GM12891 (cell line): Measurements from ENCODE around the gene PLCB2.
A peak's percentile ranks its signal among the peaks of the same experiment; 100 is the strongest.

ENCODE experiments used
- DNase-seq: peaks from one replicate; pipeline ENCODE4 v3.0.0; 2011; ENCODE audit warnings: low spot score; ENCODE audit not compliant: insufficient read length
- FAIRE-seq: peaks from 2 replicates; lab custom pipeline; 2011; peaks lifted over from hg19 to GRCh38; lab: Jason Lieb, UNC
- PAX5 ChIP-seq: IDR thresholded peaks from 2 replicates; pipeline ENCODE4 v1.6.1; 2011; ENCODE audit warnings: low read length, moderate library complexity, mild to moderate bottlenecking; ENCODE audit not compliant: insufficient read depth, severe bottlenecking
- POLR2A ChIP-seq: IDR thresholded peaks from 2 replicates; pipeline ENCODE4 v1.6.1; 2011; ENCODE audit warnings: low read depth, low read length, control low read depth
- POLR2AphosphoS5 ChIP-seq: IDR thresholded peaks from 2 replicates; pipeline ENCODE4 v1.6.1; 2011; ENCODE audit warnings: low read depth, low read length, control low read depth
- POU2F2 ChIP-seq: IDR thresholded peaks from 2 replicates; pipeline ENCODE4 v1.6.1; 2011; ENCODE audit warnings: low read depth, mild to moderate bottlenecking, control low read depth, low read length, moderate library complexity
- SPI1 ChIP-seq: IDR thresholded peaks from 2 replicates; pipeline ENCODE4 v1.6.1; 2011; ENCODE audit warnings: low read depth, low read length, control low read depth
- TAF1 ChIP-seq: IDR thresholded peaks from 2 replicates; pipeline ENCODE4 v1.6.1; 2011; ENCODE audit warnings: low read depth, low read length, control low read depth

PLCB2 gene

DNA sequence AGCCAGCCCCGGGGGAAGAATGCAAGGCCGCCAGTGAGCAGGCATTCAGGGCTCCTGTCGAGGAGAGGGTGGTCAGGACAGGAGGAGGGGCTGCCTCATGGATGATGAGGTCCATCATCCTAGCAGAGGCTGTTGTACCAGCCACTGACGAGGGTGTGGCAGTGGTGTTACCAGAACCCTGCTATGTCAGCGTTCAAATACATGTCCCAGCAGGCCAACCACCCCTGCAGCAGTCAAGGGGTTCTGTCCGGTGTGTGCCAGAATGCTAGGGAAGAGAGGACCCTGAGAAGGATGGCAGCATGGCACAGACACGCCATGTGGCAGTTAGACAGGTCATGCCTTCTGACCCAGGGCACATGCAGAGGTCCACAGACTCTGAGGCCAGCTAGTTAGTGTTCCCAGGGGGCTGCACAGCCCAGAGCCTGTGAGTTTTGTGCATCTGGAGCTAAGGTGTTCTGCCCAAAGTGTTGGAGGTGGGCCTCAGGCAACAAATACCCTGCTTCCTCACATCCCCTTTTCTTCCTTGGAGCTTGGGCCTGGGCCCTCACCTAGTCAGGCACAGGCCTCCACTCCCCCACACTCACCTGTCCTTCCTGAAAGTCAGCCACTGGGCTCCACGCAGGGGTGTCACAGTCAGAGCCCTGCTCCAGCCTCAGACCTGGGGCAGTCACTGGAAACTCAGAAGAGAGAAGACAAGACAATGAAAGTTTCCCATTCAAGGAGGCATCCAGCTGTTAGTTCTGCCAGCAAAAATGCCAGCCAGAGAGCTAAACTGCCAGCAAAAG is 61.0 kb downstream of the PLCB2 start:
- TF ChIP-seq POU2F2 (no peak), POLR2A (no peak), SPI1 (no peak), POLR2AphosphoS5 (no peak), PAX5 (no peak), TAF1 (no peak)
- DNase-seq (no peak), FAIRE-seq (no peak)

DNA sequence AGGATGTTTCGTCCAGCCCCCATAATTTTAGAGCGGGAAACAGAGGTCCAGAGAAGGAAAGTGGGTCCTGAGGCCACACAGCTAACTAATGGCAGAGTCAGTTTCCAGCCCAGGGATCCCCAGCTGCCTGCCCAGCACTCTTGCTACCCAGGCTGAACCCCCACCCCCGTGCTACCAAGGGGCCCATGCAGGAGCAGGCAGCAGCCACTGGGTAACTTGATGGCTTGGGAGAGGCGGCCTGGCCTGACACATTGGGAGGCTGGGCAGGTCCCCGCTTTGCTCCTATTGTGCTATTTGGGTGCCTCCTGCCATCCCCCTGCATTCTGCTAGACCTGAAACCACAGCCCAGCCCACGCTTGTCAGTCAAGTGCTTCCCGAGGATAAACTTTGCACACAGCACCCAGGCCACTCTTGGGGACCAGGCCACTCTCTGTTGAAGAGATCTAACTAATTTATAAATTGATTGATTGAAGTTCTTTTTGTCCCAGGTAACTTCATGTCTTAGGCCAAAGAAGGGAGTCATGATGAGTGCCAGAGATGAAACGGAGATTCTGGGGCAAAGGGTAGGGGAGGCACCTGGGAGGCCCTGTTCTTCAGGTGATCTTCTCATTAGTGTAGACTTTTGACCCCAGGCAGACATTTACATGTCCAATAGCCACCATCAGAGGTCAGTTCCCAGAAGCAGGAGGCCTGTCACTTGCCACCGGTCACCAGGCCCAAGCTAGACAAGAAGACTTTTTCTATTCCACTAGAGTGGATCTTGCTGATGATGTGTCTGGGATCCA is 61.9 kb downstream of the PLCB2 start:
- DNase-seq: no peak
- FAIRE-seq: no peak
- TF ChIP-seq PAX5: no peak
- TF ChIP-seq SPI1: no peak
- no peak for TF ChIP-seq POLR2A
- no peak for TF ChIP-seq TAF1
- no peak for TF ChIP-seq POLR2AphosphoS5
- no peak for TF ChIP-seq POU2F2

DNA sequence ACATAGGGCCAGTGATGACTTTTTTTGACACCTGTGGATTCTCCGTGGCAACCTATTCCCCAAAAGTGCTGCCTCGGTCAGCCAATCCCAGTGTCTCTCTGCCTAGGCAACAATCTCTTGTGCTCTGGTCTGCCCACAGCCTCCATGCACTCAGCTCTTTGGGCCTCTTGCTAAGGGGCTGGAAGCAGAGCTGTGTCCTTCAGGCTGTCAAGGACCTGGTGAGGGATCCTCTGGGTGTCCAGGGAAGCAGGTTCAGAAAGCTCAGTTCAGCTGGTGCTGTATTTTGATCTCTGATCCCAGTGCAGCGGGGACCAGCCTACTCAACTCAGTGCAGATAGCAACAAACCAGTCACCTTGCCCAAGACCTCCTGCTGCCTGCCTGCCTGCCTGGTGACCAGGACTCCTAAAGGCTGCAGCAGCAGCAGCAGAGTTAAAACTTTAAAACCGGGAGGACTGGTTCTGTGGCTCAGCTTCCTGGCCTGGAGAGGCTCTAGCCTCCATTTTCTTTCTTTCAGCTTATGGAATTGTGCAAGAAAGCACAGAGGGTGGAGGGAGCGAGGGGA is 62.7 kb downstream of the PLCB2 start:
- TF ChIP-seq SPI1 (no peak), POLR2A (no peak)
- FAIRE-seq (no peak), DNase-seq (no peak)

DNA sequence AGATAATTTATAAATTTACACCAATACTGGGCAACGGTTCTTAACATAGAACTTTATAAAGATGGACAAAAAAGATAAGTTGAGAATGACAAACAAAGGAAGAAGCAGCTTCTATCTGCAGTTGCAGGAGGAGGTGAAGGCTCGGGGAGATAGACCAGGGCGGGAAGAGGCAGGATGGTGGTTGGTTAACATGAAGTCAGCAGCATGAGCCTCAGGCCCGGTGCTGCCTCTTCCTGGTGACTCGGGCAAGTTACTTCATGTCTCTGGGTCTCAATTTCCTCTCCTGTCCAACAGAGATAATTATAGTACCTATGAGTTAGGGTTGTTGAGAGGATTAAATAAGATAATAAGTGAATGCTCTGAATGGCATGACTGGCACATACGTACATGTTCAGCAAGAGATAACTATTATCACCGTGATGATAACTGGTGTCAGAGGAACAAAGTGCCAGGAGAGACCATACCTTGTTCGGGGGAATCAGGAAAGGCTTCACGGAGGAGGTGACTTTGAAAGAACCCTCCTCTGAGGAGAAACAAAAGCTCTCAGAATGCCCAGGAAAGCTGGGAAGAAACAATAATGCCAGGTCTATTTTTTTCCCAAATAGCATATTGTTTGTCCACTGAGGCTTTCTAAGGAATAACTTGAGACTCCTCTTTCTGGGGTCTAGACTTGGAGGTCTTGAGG is 64.5 kb downstream of the PLCB2 start:
- FAIRE-seq (peak; percentile 23), DNase-seq (no peak)
- TF ChIP-seq POLR2A (no peak), POU2F2 (no peak), SPI1 (no peak), TAF1 (no peak), POLR2AphosphoS5 (no peak)

DNA sequence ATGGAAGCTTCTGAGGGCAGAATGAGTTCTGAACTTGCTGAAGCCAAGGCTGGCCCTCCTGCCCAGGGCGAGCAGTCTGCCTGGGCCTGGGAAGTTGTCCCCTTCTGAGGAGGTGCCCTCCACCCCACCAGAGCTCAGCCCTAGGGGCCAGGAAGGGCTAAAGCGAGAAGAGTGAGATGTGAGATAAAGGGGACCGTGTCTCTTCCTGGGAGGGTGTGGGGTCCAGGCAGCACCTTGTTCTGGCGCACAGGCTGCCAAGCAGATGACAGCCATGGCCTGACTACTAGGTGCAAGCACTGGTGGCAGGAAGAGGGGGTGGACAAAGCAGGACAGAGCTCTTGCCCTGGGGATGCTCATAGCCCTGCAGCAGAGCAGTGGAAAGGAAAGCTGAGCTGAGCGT is 65.1 kb downstream of the PLCB2 start:
- no peak for DNase-seq
- no peak for FAIRE-seq
- no peak for TF ChIP-seq POLR2A

DNA sequence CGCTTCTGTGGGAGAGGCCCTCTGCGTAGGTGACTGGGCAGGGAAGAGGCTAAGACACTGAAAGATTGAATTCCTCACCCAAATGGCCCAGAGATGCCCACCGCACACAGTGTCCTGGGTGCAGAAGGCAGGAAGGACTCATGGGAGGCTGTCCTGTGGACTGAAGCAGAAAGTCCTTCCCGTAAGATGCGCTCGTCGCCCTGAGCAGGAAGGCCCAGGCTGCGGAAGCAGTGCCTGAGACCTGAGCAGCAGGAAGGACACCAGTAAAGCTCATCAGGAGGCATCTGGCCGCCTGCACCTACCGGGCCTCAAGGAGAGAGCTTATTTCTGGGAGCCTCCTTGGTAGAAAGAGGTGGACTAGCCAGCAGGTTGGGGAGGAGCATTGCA is 65.5 kb downstream of the PLCB2 start:
- no peak for FAIRE-seq
- no peak for DNase-seq
- no peak for TF ChIP-seq POLR2AphosphoS5
- no peak for TF ChIP-seq PAX5
- TF ChIP-seq POU2F2: no peak
- TF ChIP-seq SPI1: no peak
- TF ChIP-seq POLR2A: no peak
- no peak for TF ChIP-seq TAF1

DNA sequence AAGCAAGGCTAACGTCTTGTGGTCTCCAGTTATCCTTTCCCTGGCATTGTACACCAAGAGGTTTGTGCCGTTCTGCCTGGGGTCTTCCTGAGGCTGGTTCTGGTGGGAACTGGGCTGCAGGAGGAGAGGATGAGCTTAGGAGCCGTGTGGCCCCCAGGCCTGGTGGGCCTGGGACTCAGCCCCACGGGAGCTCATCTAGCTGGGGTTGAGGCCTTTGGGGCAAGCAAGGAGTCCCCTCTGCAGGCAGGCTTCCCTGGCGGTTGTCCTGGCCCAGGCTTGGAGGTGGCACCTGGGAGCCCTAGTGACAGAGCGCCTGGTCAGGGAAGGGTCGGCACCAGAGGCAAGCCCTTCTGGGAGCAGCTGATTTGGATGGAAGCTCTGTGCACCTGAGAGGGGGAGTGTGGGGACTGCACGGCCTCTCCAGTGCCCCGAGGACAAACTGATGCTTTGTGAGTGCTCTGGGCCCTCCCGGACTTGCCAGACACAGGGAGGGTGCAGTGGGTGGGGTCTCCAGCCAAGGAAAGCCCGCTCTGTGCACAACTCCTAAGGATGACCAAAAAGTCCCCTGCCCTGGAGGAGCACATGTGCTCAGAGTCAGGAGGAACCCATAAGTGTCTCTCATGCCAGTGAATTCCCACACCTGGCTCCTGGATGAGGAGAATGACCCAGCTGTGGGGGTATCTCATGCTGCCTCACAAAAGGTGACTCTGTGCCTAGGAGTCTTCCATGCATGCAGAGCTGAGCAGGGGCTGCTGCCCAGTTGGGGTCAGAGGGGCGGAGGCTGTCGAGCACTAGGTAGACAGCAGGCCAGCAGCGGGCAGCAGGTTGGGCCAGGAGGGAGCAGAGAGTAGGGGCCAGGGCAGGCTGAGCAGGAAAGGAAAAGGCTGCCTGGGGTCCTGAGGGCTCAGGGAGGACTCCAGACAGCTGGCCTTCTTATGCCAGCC is 66.2 kb downstream of the PLCB2 start:
- no peak for DNase-seq
- TF ChIP-seq POLR2AphosphoS5 (no peak), SPI1 (no peak), POU2F2 (no peak), PAX5 (no peak), POLR2A (no peak)
- no peak for FAIRE-seq

DNA sequence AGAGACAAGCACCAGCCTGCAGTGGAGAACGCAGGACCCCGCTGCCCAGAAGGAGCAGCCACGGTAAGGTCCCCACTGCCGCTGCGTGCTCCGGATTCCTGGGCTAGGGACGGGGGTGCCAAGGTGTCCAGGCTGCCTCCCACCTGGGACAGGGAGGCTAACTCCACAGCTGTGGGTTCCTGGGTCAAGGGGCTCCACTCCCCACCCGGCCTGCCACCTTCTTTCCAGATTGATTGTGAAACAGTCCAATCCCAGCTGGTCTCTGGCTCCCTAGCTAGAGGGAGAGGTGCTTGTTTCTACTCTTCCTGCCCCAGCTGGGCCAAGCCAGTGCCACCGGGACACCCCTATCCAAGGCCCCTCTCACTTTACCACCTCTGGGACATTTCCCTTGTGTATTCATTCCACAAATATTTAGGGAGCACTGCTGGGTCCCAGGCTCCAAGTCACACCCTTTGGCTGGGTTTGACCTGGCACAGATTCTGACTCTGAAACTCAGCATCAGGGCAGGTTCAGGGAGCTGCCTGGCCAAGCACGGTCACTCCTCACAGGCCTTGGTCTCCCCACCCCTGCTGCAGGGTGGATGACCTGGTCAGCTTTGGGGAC is 67.0 kb downstream of the PLCB2 start:
- DNase-seq: no peak
- TF ChIP-seq POLR2A (no peak), TAF1 (no peak)
- FAIRE-seq: no peak
